ENCODE measurements around the gene SEPSECS. TPM values are rescaled to one million over a fixed set of nuclear protein-coding genes. Genes with fewer than 3 reads are reported as not detected.

Gene SEPSECS
- polyA plus RNA-seq, 1 donor from 2014 or later = 6.5 TPM

- H3K9me3 ChIP-seq (ENCODE audit: low read length) = no peaks in the 10 kb centered on the region
- no peak for TF ChIP-seq SMC3 (conservative IDR thresholded peaks at IDR 0.05; ENCODE audit: poor library complexity)
- TF ChIP-seq CTCF (IDR thresholded peaks at IDR 0.05; ENCODE audit: poor library complexity, severe bottlenecking) = no peak
- TF ChIP-seq EP300 (conservative IDR thresholded peaks at IDR 0.05; ENCODE audit: poor library complexity, severe bottlenecking) = no peak
- no peak for TF ChIP-seq MXI1 (conservative IDR thresholded peaks at IDR 0.05; ENCODE audit: poor library complexity, severe bottlenecking)
- no peak for TF ChIP-seq POLR2AphosphoS5 (IDR thresholded peaks at IDR 0.05)
- TF ChIP-seq TAF1 (IDR thresholded peaks at IDR 0.05; ENCODE audit: low read depth) = no peak
- no peak for TF ChIP-seq RAD21 (conservative IDR thresholded peaks at IDR 0.05)
- no peak for TF ChIP-seq EZH2 (IDR thresholded peaks at IDR 0.05; ENCODE audit: borderline replicate concordance, insufficient read depth, low read length, poor library complexity, severe bottlenecking)
- TF ChIP-seq REST (IDR thresholded peaks at IDR 0.05; ENCODE audit: borderline replicate concordance) = no peak
- H3K27ac ChIP-seq (ENCODE audit: low read length) = no peak overlapping the region
- H3K4me2 ChIP-seq (ENCODE audit: low read length) = no peak overlapping the region
- no peak overlapping the region for H3K9ac ChIP-seq (ENCODE audit: low read length)
- no peaks in the 10 kb centered on the region for H4K20me1 ChIP-seq (ENCODE audit: insufficient read depth)
- no peaks in the 10 kb centered on the region for H3F3A ChIP-seq (ENCODE audit: insufficient read depth, low read length, poor library complexity, severe bottlenecking)
- no peaks in the 10 kb centered on the region for H3K9me2 ChIP-seq (ENCODE audit: insufficient read depth, low read length)
- H2AFZ ChIP-seq (ENCODE audit: low read depth, low read length) = no peak overlapping the region
- H3K4me3 ChIP-seq (ENCODE audit: low read length) = no peak overlapping the region
- H3K36me3 ChIP-seq (ENCODE audit: insufficient read depth, low read length) = no peaks in the 10 kb centered on the region
- H3K27me3 ChIP-seq (ENCODE audit: insufficient read depth, low read depth, low read length) = no peaks in the 10 kb centered on the region
- no peaks in the 10 kb centered on the region for H3K79me2 ChIP-seq (replicated peaks; ENCODE audit: insufficient read depth, low read length)
Observed at GRCh38 chr4:25070545-25070944, 89.7 kb downstream of the SEPSECS start.

Other genes with a start within 250 kb of the SEPSECS start
- 6.6 and 9.8 TPM in 2 replicates for gene CCDC149, start 247.4 kb downstream of the SEPSECS start, polyA plus RNA-seq
- gene LGI2, start 129.5 kb downstream of the SEPSECS start, polyA plus RNA-seq = 9.9 and 10.3 TPM in 2 replicates
- gene PI4K2B, start 73.6 kb upstream of the SEPSECS start, polyA plus RNA-seq = 9.5 and 10.0 TPM in 2 replicates
- gene ZCCHC4, start 152.3 kb upstream of the SEPSECS start, polyA plus RNA-seq = 8.6 and 9.1 TPM in 2 replicates
- gene ANAPC4, start 216.8 kb upstream of the SEPSECS start, polyA plus RNA-seq = 78.1 and 79.3 TPM in 2 replicates